Caco-2 (cell line): ENCODE results near the gene LHX3. TPM values are rescaled to one million over a fixed set of nuclear protein-coding genes. Genes with fewer than 3 reads are reported as not detected.

Experiments used
- BruUV-seq: library from RNA; stranded (reverse); fragments of 400-500 nt; replicated peaks from 2 replicates; lab custom pipeline; 2021; lab: Mats Ljungman, UMichigan
- CTCF ChIA-PET: fragments of 300-600 bp; sonication (Branson Sonifier 250); formaldehyde crosslinking; loops from one replicate; lab custom pipeline; 2022; ENCODE audit warnings: antibody characterized with exemption; lab: Charles Lee
- POLR2A ChIA-PET: fragments of 300-600 bp; sonication (Branson Sonifier 250); formaldehyde crosslinking; loops from one replicate; lab custom pipeline; 2022; ENCODE audit warnings: antibody characterized with exemption; lab: Charles Lee
- DNase-seq, 2 experiments: peaks; one replicate each; pipeline versions ENCODE4 v3.0.0 to v3.0.0-alpha.2; 2020 to 2022
- H3K27me3 ChIP-seq: replicated peaks from 2 replicates; pipeline ENCODE4 v1.6.0; 2011; ENCODE audit warnings: low read length; ENCODE audit not compliant: control insufficient read depth, insufficient read depth
- H3K36me3 ChIP-seq: 2 replicates; pipeline ENCODE4 v1.5.1; 2011; ENCODE audit warnings: low read length; ENCODE audit not compliant: control insufficient read depth, insufficient read depth
- H3K4me1 ChIP-seq: fragments of 250-450 bp; sonication (Bioruptor Pico); 2 replicates; pipeline ENCODE4 v1.5.1; 2020; ENCODE audit warnings: mild to moderate bottlenecking
- H3K4me3 ChIP-seq: 2 replicates; pipeline ENCODE4 v1.5.1; 2011; ENCODE audit warnings: low read depth, mild to moderate bottlenecking, control low read depth, low read length
- H3K9me3 ChIP-seq: fragments of 250-450 bp; sonication (Bioruptor Pico); 2 replicates; pipeline ENCODE4 v1.5.1; 2020; ENCODE audit warnings: mild to moderate bottlenecking, moderate library complexity
- H3K27ac Mint-ChIP-seq: one replicate; pipeline ENCODE4 v1.8.0; 2022; ENCODE audit warnings: mixed read lengths; ENCODE audit not compliant: unreplicated experiment
- H3K27me3 Mint-ChIP-seq: one replicate; pipeline ENCODE4 v1.8.0; 2022; ENCODE audit warnings: mixed read lengths; ENCODE audit not compliant: insufficient read depth, unreplicated experiment
- H3K36me3 Mint-ChIP-seq: one replicate; pipeline ENCODE4 v1.8.0; 2022; ENCODE audit warnings: mild to moderate bottlenecking, mixed read lengths; ENCODE audit not compliant: insufficient read depth, unreplicated experiment
- H3K4me1 Mint-ChIP-seq: one replicate; pipeline ENCODE4 v1.8.0; 2022; ENCODE audit warnings: low read depth, mixed read lengths; ENCODE audit not compliant: unreplicated experiment
- H3K4me3 Mint-ChIP-seq: one replicate; pipeline ENCODE4 v1.8.0; 2022; ENCODE audit warnings: mild to moderate bottlenecking, moderate library complexity, mixed read lengths; ENCODE audit not compliant: unreplicated experiment
- H3K9me3 Mint-ChIP-seq: one replicate; pipeline ENCODE4 v1.8.0; 2022; ENCODE audit warnings: mixed read lengths; ENCODE audit not compliant: unreplicated experiment
- intact Hi-C: fragments of 100-400 bp; cut with micrococcal nuclease; formaldehyde crosslinking; loops from one replicate; pipeline ENCODE4 v1.10.0; 2022; ENCODE audit not compliant: unreplicated experiment
- total RNA-seq: library from RNA; stranded (reverse); gene quantifications from 2 replicates; pipeline ENCODE4 v1.2.3, GENCODE V29; 2022
- TF ChIP-seq, protein P1 (sequence below), 2 experiments: fragments of 200-600 bp in 1 of 2; IDR thresholded peaks; 1 replicate in 1 of 2; 2 replicates in 1 of 2; pipeline versions ENCODE4 v1.5.1 to v1.8.0; 2011 to 2022; ENCODE audit warnings: antibody characterized with exemption in 1 of 2, control low read depth in 1 of 2, inconsistent platforms in 1 of 2, low read depth in 1 of 2, low read length in 1 of 2, mild to moderate bottlenecking in 1 of 2, moderate library complexity in 1 of 2; ENCODE audit not compliant: insufficient read depth in 1 of 2, severe bottlenecking in 1 of 2, unreplicated experiment in 1 of 2

LHX3 gene
- total RNA-seq, 1 experiment from 2014 or later, result 1.2 TPM

DNA sequence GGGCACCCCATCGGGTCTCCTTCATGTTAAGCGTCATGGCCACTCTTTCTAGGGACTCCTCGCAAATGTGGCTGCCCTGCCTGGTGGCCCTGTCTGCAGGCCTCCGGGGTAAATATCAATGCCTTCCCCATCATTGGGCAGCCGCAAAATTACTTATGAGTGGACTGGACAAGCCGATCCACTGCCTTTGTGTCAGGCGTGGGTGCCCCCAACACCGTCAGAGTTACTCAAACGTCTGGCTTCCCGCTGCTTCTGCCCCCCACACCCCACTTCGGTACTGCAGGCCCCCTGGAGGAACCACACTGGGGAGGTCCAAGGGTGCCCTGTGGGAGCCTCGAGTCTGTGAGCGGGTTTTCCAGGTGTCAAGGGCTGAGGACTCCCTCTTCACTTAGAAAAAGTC lies 3.8 kb downstream of the LHX3 start:
- no TSS peak for BruUV-seq
- H3K4me1 Mint-ChIP-seq, result peaks cover 9% of the 10 kb centered on the region
- intact Hi-C loops, result no loop called here
- TF ChIP-seq, protein P1, sequence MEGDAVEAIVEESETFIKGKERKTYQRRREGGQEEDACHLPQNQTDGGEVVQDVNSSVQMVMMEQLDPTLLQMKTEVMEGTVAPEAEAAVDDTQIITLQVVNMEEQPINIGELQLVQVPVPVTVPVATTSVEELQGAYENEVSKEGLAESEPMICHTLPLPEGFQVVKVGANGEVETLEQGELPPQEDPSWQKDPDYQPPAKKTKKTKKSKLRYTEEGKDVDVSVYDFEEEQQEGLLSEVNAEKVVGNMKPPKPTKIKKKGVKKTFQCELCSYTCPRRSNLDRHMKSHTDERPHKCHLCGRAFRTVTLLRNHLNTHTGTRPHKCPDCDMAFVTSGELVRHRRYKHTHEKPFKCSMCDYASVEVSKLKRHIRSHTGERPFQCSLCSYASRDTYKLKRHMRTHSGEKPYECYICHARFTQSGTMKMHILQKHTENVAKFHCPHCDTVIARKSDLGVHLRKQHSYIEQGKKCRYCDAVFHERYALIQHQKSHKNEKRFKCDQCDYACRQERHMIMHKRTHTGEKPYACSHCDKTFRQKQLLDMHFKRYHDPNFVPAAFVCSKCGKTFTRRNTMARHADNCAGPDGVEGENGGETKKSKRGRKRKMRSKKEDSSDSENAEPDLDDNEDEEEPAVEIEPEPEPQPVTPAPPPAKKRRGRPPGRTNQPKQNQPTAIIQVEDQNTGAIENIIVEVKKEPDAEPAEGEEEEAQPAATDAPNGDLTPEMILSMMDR (IDR thresholded peaks at IDR 0.05; ENCODE audit: insufficient read depth in 1 of 2, low read depth in 1 of 2, low read length in 1 of 2, severe bottlenecking in 1 of 2, unreplicated experiment in 1 of 2), result no peak
- no peaks in the 10 kb centered on the region for H3K9me3 Mint-ChIP-seq
- H3K9me3 ChIP-seq, result no peaks in the 10 kb centered on the region
- no peaks in the 10 kb centered on the region for H3K27me3 Mint-ChIP-seq
- DNase-seq, result no peak
- H3K36me3 Mint-ChIP-seq, result peaks cover 16% of the 10 kb centered on the region
- no peaks in the 10 kb centered on the region for H3K36me3 ChIP-seq
- POLR2A ChIA-PET, result no interaction called here
- H3K4me3 ChIP-seq, result no peak overlapping the region
- no peak overlapping the region for H3K27ac Mint-ChIP-seq
- no peaks in the 10 kb centered on the region for H3K27me3 ChIP-seq
- H3K4me3 Mint-ChIP-seq, result no peak overlapping the region
- peaks cover 16% of the 10 kb centered on the region for H3K4me1 ChIP-seq
- CTCF ChIA-PET, result no interaction called here

DNA sequence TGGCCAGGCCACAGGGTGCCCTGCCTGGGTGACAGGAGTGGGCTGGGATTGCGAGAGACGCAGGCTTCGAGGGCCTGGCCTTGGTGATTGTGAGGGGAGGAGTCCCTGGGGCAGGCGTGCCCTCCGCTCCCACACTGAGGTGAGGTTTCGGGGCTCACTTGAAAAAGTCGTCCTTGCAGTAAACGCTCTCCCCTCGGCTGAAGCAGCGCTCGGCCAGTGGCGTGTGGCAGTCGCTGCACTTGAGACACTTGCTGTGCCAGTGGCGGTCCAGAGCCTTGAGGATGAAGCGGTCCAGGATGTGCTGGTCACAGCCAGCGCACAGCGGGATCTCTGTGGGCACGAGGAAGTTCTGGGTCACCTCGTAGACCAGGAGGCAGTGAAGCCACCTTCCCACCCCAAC lies 4.5 kb downstream of the LHX3 start:
- Histone ChIP-seq H3K27me3 (no peaks in the 10 kb centered on the region), H3K36me3 (no peaks in the 10 kb centered on the region), H3K4me3 (no peak overlapping the region), H3K9me3 (no peaks in the 10 kb centered on the region), H3K4me1 (peaks cover 17% of the 10 kb centered on the region)
- no peak for DNase-seq
- Mint-ChIP-seq H3K27me3 (no peaks in the 10 kb centered on the region), H3K4me1 (peaks cover 10% of the 10 kb centered on the region), H3K36me3 (peaks cover 13% of the 10 kb centered on the region), H3K27ac (no peak overlapping the region), H3K4me3 (no peak overlapping the region), H3K9me3 (no peaks in the 10 kb centered on the region)
- TF ChIP-seq, protein P1 (IDR thresholded peaks at IDR 0.05; ENCODE audit: insufficient read depth in 1 of 2, low read depth in 1 of 2, low read length in 1 of 2, severe bottlenecking in 1 of 2, unreplicated experiment in 1 of 2), result no peak
- BruUV-seq, result no TSS peak
- ChIA-PET CTCF (no interaction called here), POLR2A (no interaction called here)
- intact Hi-C loops, result no loop called here

DNA sequence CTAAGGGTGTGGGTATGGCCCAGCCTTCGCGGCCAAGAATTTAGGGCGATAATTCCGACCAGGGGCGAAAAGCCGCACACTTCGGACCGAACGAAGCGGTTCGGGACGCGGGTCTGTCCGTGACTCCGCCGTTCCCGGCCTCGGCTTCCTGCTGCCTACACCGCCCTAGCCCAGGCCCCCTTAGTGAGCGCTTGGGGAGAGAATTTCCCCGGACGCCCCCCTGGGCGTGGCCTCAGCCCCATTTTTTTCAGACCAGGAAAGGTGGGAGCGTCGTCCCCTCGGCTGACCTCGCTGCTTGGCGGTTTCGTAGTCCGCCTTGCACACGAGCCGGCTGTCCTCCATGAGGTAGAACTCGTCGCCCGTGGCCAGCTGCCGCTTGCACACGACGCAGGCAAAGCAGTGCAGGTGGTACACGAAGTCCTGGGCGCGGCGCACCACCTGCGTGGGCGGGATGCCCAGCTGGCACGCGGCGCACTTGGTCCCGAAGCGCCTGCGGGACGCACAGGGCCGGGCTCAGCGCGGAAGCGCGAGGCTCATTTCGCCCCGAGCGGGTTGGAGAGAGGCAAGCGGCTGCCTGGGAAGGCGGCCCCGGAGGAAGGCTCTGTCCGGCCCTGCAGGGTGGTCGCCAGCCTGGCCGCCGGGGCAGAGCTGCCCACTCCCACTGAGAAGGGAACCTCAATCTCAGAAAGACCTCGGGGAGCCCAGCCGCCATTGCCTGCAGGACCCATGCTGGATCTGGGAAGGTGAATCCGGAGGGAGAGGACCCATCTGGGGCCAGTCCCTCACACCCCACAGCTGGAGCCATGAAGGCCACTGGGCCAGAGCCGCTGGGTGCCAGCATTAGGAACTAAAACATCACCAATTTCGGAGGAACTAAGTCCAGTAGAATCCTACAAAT lies 5.3 kb downstream of the LHX3 start:
- no TSS peak for BruUV-seq
- H3K27ac Mint-ChIP-seq, result no peak overlapping the region
- CTCF ChIA-PET, result no interaction called here
- H3K27me3 Mint-ChIP-seq, result no peaks in the 10 kb centered on the region
- intact Hi-C loops, result no loop called here
- no peak overlapping the region for H3K4me3 Mint-ChIP-seq
- POLR2A ChIA-PET, result no interaction called here
- no peaks in the 10 kb centered on the region for H3K36me3 ChIP-seq
- no peaks in the 10 kb centered on the region for H3K27me3 ChIP-seq
- H3K4me1 ChIP-seq, result peaks cover 17% of the 10 kb centered on the region
- H3K4me1 Mint-ChIP-seq, result peaks cover 10% of the 10 kb centered on the region
- TF ChIP-seq, protein P1 (IDR thresholded peaks at IDR 0.05; ENCODE audit: insufficient read depth in 1 of 2, low read depth in 1 of 2, low read length in 1 of 2, severe bottlenecking in 1 of 2, unreplicated experiment in 1 of 2), result no peak
- H3K36me3 Mint-ChIP-seq, result peaks cover 10% of the 10 kb centered on the region
- no peak for DNase-seq
- no peaks in the 10 kb centered on the region for H3K9me3 ChIP-seq
- H3K4me3 ChIP-seq, result no peak overlapping the region
- H3K9me3 Mint-ChIP-seq, result no peaks in the 10 kb centered on the region
